ENCODE measurements around the gene RNF113B.

RNF113B gene

DNA sequence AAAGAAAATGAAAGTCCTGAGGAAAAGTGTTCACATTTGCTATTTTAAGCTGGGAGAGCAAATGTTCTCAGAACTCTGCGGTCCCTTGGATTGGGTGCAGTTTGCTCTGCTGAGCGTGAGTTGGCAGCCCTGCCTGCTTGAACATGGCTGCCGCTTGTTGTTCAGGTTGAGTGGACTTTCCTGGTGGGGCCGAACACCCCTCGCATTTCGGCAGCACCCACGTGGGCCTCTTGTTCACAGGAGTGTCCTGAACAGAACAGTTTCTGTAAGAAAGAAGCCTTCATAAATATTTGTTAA lies 10.8 kb upstream of the RNF113B start:
- no peak overlapping the region for H3K4me3 ChIP-seq (ENCODE audit: low read depth, low read length, poor library complexity, severe bottlenecking)
- H3K4me1 ChIP-seq (ENCODE audit: insufficient read depth, low read length, severe bottlenecking): no peaks in the 10 kb centered on the region
- H3K9ac ChIP-seq (ENCODE audit: low read length): no peak overlapping the region
- no peaks in the 10 kb centered on the region for H4K20me1 ChIP-seq (ENCODE audit: insufficient read depth, low read length)
- no peaks in the 10 kb centered on the region for H3K9me3 ChIP-seq (ENCODE audit: low read length)
- no peaks in the 10 kb centered on the region for H3K9me2 ChIP-seq (ENCODE audit: low read depth, low read length)
- no peaks in the 10 kb centered on the region for H3K27me3 ChIP-seq (ENCODE audit: insufficient read depth, low read length)
- H3K79me2 ChIP-seq (ENCODE audit: insufficient read depth, low read length): no peaks in the 10 kb centered on the region
- no peak for TF ChIP-seq EZH2 (IDR thresholded peaks at IDR 0.05; ENCODE audit: borderline replicate concordance, low read length)
- TF ChIP-seq, protein P1, sequence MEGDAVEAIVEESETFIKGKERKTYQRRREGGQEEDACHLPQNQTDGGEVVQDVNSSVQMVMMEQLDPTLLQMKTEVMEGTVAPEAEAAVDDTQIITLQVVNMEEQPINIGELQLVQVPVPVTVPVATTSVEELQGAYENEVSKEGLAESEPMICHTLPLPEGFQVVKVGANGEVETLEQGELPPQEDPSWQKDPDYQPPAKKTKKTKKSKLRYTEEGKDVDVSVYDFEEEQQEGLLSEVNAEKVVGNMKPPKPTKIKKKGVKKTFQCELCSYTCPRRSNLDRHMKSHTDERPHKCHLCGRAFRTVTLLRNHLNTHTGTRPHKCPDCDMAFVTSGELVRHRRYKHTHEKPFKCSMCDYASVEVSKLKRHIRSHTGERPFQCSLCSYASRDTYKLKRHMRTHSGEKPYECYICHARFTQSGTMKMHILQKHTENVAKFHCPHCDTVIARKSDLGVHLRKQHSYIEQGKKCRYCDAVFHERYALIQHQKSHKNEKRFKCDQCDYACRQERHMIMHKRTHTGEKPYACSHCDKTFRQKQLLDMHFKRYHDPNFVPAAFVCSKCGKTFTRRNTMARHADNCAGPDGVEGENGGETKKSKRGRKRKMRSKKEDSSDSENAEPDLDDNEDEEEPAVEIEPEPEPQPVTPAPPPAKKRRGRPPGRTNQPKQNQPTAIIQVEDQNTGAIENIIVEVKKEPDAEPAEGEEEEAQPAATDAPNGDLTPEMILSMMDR (IDR thresholded peaks at IDR 0.05; ENCODE audit: low read length): no peak
- no peaks in the 10 kb centered on the region for H3K36me3 ChIP-seq (ENCODE audit: insufficient read depth, low read length)
- no peak overlapping the region for H3K27ac ChIP-seq (ENCODE audit: low read depth, low read length, poor library complexity, severe bottlenecking)
- H3F3A ChIP-seq (ENCODE audit: insufficient read depth, low read length): no peaks in the 10 kb centered on the region
- no peak overlapping the region for H2AFZ ChIP-seq (ENCODE audit: low read length)
- H3K4me2 ChIP-seq (ENCODE audit: low read length): no peak overlapping the region

DNA sequence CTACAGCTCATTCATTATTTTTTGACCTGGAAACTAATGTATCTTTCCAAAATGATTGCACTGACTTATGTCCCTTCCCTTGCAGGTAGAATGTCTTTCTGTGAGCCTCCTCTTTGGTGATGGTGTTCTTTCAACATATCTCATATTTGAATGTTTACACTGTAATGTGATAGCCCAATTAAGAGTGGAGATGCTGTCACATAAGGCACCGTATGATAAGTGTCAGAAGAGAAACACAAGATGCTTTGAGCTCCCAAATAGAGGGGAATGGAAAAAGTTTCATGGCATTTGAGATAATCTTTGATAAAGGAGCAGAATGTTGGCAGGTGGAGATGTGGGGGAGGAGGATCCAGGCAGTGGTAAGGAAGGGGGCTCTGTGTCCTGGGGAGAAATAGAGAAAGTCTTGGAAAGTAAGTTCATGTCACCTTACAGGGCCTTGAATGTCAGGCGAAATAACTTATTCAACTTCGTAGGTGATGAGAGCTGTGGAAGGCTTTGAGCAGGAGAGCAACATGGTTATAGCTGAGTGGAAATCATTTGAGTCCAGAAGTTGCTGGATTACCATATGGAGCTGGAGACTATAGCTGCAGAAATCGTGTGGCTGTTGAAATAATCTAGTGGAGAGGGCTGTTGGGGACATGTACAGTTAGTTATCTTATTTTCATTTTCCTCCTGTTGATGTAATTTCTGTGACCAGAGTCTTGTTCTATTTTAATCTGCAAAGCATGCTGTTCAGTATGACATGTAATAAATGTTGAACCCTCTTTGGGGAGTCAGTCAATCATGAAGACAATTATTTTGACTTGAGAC lies 10.3 kb upstream of the RNF113B start:
- Histone ChIP-seq H3K4me1 (ENCODE audit: insufficient read depth, low read length, severe bottlenecking) (no peaks in the 10 kb centered on the region), H3K79me2 (ENCODE audit: insufficient read depth, low read length) (no peaks in the 10 kb centered on the region)

DNA sequence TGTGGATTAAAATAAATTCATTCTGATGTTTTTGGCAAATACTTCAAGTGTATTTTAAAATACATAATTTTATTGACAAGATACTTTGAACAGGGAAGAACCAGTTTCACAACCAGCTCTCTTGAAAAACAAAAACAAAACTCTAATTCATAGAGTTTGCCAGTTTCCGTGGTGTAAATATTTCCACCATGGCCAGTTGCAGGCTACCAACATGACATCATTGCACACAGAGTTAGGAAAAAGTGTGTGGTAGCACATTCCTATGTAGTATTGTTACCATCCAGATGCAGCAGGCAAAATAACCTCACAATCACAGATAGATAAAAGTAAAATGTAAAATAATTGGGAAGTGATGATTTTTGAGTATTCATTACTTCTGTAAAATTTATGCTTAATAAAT lies 7.7 kb upstream of the RNF113B start:
- H3F3A ChIP-seq (ENCODE audit: insufficient read depth, low read length): no peaks in the 10 kb centered on the region
- H3K27ac ChIP-seq (ENCODE audit: low read depth, low read length, poor library complexity, severe bottlenecking): no peak overlapping the region
- H3K9me3 ChIP-seq (ENCODE audit: low read length): no peaks in the 10 kb centered on the region
- no peaks in the 10 kb centered on the region for H3K27me3 ChIP-seq (ENCODE audit: insufficient read depth, low read length)
- H3K36me3 ChIP-seq (ENCODE audit: insufficient read depth, low read length): no peaks in the 10 kb centered on the region
- H3K4me1 ChIP-seq (ENCODE audit: insufficient read depth, low read length, severe bottlenecking): no peaks in the 10 kb centered on the region
- H3K4me2 ChIP-seq (ENCODE audit: low read length): no peak overlapping the region
- H3K79me2 ChIP-seq (ENCODE audit: insufficient read depth, low read length): no peaks in the 10 kb centered on the region
- TF ChIP-seq, protein P1 (IDR thresholded peaks at IDR 0.05; ENCODE audit: low read length): no peak
- no peak overlapping the region for H2AFZ ChIP-seq (ENCODE audit: low read length)
- no peak overlapping the region for H3K4me3 ChIP-seq (ENCODE audit: low read depth, low read length, poor library complexity, severe bottlenecking)
- no peaks in the 10 kb centered on the region for H3K9me2 ChIP-seq (ENCODE audit: low read depth, low read length)
- no peak overlapping the region for H3K9ac ChIP-seq (ENCODE audit: low read length)
- H4K20me1 ChIP-seq (ENCODE audit: insufficient read depth, low read length): no peaks in the 10 kb centered on the region

More for the DNA sequence above, 10.3 kb upstream of the RNF113B start:
- H3K36me3 ChIP-seq (ENCODE audit: insufficient read depth, low read length): no peaks in the 10 kb centered on the region
- no peak overlapping the region for H3K4me3 ChIP-seq (ENCODE audit: low read depth, low read length, poor library complexity, severe bottlenecking)
- H3F3A ChIP-seq (ENCODE audit: insufficient read depth, low read length): no peaks in the 10 kb centered on the region
- H3K27ac ChIP-seq (ENCODE audit: low read depth, low read length, poor library complexity, severe bottlenecking): no peak overlapping the region
- no peak overlapping the region for H3K4me2 ChIP-seq (ENCODE audit: low read length)
- no peaks in the 10 kb centered on the region for H3K9me2 ChIP-seq (ENCODE audit: low read depth, low read length)
- no peaks in the 10 kb centered on the region for H3K9me3 ChIP-seq (ENCODE audit: low read length)
- TF ChIP-seq, protein P1 (IDR thresholded peaks at IDR 0.05; ENCODE audit: low read length): no peak
- TF ChIP-seq EZH2 (IDR thresholded peaks at IDR 0.05; ENCODE audit: borderline replicate concordance, low read length): no peak
- no peaks in the 10 kb centered on the region for H4K20me1 ChIP-seq (ENCODE audit: insufficient read depth, low read length)
- H3K27me3 ChIP-seq (ENCODE audit: insufficient read depth, low read length): no peaks in the 10 kb centered on the region
- H2AFZ ChIP-seq (ENCODE audit: low read length): no peak overlapping the region
- no peak overlapping the region for H3K9ac ChIP-seq (ENCODE audit: low read length)
